Peyer's patch (tissue), 4 donors: ENCODE results near the gene FYB1. TPM values are rescaled to one million over a fixed set of nuclear protein-coding genes. Genes with fewer than 3 reads are reported as not detected.

ENCODE experiments used
- DNase-seq, 3 donors: peaks; one replicate each; pipeline ENCODE4 v3.0.0-alpha.2; 2017 to 2019
- H3K27ac ChIP-seq, 4 donors: fragments of 200-600 bp; sonication (generic); one replicate each; pipeline ENCODE4 v1.5.1; 2016 to 2019
- H3K27me3 ChIP-seq, 2 donors: fragments of 200-600 bp; sonication (generic); one replicate each; pipeline ENCODE4 v1.5.1; 2019
- H3K36me3 ChIP-seq, 3 donors: fragments of 200-600 bp; sonication (generic); one replicate each; pipeline ENCODE4 v1.5.1; 2016 to 2019
- H3K4me1 ChIP-seq, 4 donors: fragments of 200-600 bp; sonication (generic); one replicate each; pipeline ENCODE4 v1.5.1; 2016 to 2019
- H3K4me3 ChIP-seq, 4 donors: fragments of 200-600 bp; sonication (generic); 1 replicate in 3 of 4; 2 replicates in 1 of 4; pipeline ENCODE4 v1.5.1; 2016 to 2019; ENCODE audit warnings: mild to moderate bottlenecking in 1 of 4
- H3K9me3 ChIP-seq, 4 donors: fragments of 200-600 bp; sonication (generic); one replicate each; pipeline ENCODE4 v1.5.1; 2016 to 2019; ENCODE audit warnings: mild to moderate bottlenecking in 1 of 4
- CTCF ChIP-seq, 6 experiments: fragments of 450-650 bp in 4 of 6; fragments of 200-600 bp in 2 of 6; sonication (generic) in 1 of 6; IDR thresholded peaks; one replicate each; pipeline ENCODE4 v1.5.1; 2017 to 2019; ENCODE audit warnings: antibody characterized with exemption in 6 of 6, mild to moderate bottlenecking in 3 of 6, moderate library complexity in 1 of 6
- POLR2A ChIP-seq, 2 donors: fragments of 450-650 bp; IDR thresholded peaks; one replicate each; pipeline ENCODE4 v1.5.1; 2017; ENCODE audit warnings: antibody characterized with exemption in 2 of 2, mild to moderate bottlenecking in 2 of 2, moderate library complexity in 2 of 2
- total RNA-seq, 4 donors: library from RNA; depleted of rRNA; stranded (reverse); fragments of >200 nt; gene quantifications; one replicate each; pipeline ENCODE4 v1.1.0, GENCODE V29; 2016

Gene FYB1
- total RNA-seq, 4 donors from 2014 or later = 12.1 to 184 (median 17.6) TPM

- Histone ChIP-seq H3K4me3 (no peak overlapping the region), H3K9me3 (no peaks in the 10 kb centered on the region), H3K27ac (no peak overlapping the region), H3K27me3 (no peaks in the 10 kb centered on the region), H3K36me3 (no peaks in the 10 kb centered on the region), H3K4me1 (peaks cover 0 to 6% (median 0%) of the 10 kb centered on the region in 4 donors)
- no peak for DNase-seq
- no peak for TF ChIP-seq CTCF (IDR thresholded peaks at IDR 0.05)
- no peak for TF ChIP-seq POLR2A (IDR thresholded peaks at IDR 0.05)
Observed at GRCh38 chr5:39253196-39253595, 33.8 kb upstream of the FYB1 start.

- no peaks in the 10 kb centered on the region for H3K9me3 ChIP-seq
- no peaks in the 10 kb centered on the region for H3K36me3 ChIP-seq
- no peak overlapping the region for H3K27ac ChIP-seq
- H3K27me3 ChIP-seq = no peaks in the 10 kb centered on the region
- H3K4me3 ChIP-seq = no peak overlapping the region
- no peak for DNase-seq
- H3K4me1 ChIP-seq = no peaks in the 10 kb centered on the region
- TF ChIP-seq POLR2A (IDR thresholded peaks at IDR 0.05) = no peak
- TF ChIP-seq CTCF (IDR thresholded peaks at IDR 0.05) = no peak
Observed at GRCh38 chr5:39249564-39250274, 30.4 kb upstream of the FYB1 start.

GRCh38 chr5:39249069-39249468, 29.7 kb upstream of the FYB1 start:
- no peak overlapping the region for H3K27ac ChIP-seq
- TF ChIP-seq CTCF (IDR thresholded peaks at IDR 0.05) = no peak
- no peak for TF ChIP-seq POLR2A (IDR thresholded peaks at IDR 0.05)
- H3K9me3 ChIP-seq = no peaks in the 10 kb centered on the region
- H3K27me3 ChIP-seq = no peaks in the 10 kb centered on the region
- H3K36me3 ChIP-seq = no peaks in the 10 kb centered on the region
- H3K4me3 ChIP-seq = no peak overlapping the region
- no peaks in the 10 kb centered on the region for H3K4me1 ChIP-seq
- DNase-seq = no peak

GRCh38 chr5:39240750-39241149, 21.4 kb upstream of the FYB1 start:
- Histone ChIP-seq H3K4me1 (no peaks in the 10 kb centered on the region), H3K27me3 (no peaks in the 10 kb centered on the region), H3K36me3 (no peaks in the 10 kb centered on the region), H3K27ac (no peak overlapping the region), H3K4me3 (no peak overlapping the region), H3K9me3 (no peaks in the 10 kb centered on the region)
- no peak for DNase-seq
- TF ChIP-seq CTCF (IDR thresholded peaks at IDR 0.05) (no peak), POLR2A (IDR thresholded peaks at IDR 0.05) (no peak)

GRCh38 chr5:39238366-39239105, 19.2 kb upstream of the FYB1 start:
- no peaks in the 10 kb centered on the region for H3K4me1 ChIP-seq
- DNase-seq = no peak
- H3K27ac ChIP-seq = no peak overlapping the region
- no peaks in the 10 kb centered on the region for H3K9me3 ChIP-seq
- H3K36me3 ChIP-seq = no peaks in the 10 kb centered on the region
- TF ChIP-seq CTCF (IDR thresholded peaks at IDR 0.05) = no peak
- TF ChIP-seq POLR2A (IDR thresholded peaks at IDR 0.05) = no peak
- H3K27me3 ChIP-seq = no peaks in the 10 kb centered on the region
- no peak overlapping the region for H3K4me3 ChIP-seq
